Measurements from ENCODE around the gene ADAM12.

The ADAM12 gene

DNA sequence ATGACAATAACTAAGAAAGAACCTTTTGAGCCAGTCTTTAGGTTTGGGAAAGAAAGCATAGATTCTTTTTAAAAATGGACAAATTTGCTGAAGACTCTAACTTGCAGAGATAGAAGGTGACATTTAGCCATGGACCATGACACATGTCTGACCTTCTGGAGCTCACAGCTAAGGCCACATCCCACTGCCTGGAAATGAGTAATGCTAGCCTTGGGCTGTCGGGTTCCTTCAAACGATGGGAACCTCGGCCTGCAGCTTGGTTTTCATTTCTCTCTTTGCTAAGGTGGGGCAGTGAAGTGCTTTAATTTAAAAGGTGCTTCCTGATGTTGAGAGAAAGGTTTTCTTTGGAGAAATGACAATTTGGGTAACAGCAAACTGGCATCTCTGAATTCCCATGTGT, 268.7 kb downstream of the ADAM12 start:
- DNase-seq (ENCODE audit: low read depth), result no peak
- TF ChIP-seq, protein P1, sequence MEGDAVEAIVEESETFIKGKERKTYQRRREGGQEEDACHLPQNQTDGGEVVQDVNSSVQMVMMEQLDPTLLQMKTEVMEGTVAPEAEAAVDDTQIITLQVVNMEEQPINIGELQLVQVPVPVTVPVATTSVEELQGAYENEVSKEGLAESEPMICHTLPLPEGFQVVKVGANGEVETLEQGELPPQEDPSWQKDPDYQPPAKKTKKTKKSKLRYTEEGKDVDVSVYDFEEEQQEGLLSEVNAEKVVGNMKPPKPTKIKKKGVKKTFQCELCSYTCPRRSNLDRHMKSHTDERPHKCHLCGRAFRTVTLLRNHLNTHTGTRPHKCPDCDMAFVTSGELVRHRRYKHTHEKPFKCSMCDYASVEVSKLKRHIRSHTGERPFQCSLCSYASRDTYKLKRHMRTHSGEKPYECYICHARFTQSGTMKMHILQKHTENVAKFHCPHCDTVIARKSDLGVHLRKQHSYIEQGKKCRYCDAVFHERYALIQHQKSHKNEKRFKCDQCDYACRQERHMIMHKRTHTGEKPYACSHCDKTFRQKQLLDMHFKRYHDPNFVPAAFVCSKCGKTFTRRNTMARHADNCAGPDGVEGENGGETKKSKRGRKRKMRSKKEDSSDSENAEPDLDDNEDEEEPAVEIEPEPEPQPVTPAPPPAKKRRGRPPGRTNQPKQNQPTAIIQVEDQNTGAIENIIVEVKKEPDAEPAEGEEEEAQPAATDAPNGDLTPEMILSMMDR (IDR thresholded peaks at IDR 0.05; ENCODE audit: low read length, missing control alignments), result no peak
- H3K4me3 ChIP-seq (replicated peaks; ENCODE audit: low read depth, low read length), result no peak overlapping the region

DNA sequence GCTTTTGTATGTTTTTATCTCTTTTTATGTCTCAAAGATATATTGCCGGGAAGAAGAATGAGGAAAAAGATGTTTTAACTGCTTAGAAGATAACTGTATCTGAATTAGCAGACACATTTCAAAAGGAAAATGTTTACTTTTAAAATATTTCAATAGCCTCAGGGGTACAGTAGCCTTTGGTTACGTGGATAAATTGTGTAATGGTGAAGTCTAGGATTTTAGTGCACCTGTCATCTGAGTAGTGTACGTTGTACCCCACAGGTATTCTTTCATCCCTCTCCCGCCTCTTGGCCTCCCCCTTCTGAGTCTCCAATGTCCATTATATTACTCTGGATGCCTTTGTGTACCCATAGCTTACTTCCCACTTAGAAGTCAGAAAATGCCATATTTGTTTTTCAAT, 269.8 kb downstream of the ADAM12 start:
- no peak overlapping the region for H3K4me3 ChIP-seq (replicated peaks; ENCODE audit: low read depth, low read length)
- TF ChIP-seq, protein P1 (IDR thresholded peaks at IDR 0.05; ENCODE audit: low read length, missing control alignments), result no peak
- DNase-seq (ENCODE audit: low read depth), result no peak

DNA sequence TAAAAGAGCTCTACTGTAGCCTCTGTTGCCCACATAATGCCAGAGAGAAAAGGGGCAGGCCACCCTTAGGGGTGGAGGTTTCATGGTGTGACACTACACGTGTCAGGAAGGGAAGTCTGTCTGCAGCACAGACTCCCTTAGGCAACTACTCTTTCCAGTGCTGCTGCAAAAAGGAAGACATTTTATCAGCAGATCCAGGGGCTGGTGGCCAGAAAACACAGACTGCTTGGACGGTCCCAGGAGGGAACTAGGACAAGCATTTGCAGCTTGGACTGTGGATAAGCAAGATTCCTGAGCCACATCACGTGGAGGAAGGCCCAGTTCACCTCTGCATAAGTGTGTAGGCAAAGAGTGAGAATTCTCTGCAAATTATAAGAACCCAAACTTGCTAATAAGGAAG, 271.1 kb downstream of the ADAM12 start:
- TF ChIP-seq, protein P1 (IDR thresholded peaks at IDR 0.05; ENCODE audit: low read length, missing control alignments), result no peak
- no peak overlapping the region for H3K4me3 ChIP-seq (replicated peaks; ENCODE audit: low read depth, low read length)
- DNase-seq (ENCODE audit: low read depth), result no peak

DNA sequence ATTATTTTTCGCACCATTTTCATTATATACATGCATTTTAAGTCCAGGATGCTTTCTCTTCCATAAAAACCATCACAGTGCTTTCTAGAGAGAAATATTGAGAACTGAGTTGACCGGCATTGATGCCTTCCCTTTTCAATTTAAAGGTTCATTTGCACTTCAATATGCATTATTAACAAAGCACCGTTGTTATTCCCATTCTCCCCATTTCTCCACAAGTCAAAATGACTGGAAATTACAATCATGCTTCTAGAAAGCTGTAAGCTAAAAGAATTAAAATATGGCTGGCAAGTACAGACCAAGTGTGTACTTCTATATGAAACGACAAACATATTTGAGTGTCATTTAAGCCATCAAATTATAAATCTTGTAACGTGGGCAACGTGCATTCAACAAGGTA, 272.4 kb downstream of the ADAM12 start:
- no peak overlapping the region for H3K4me3 ChIP-seq (replicated peaks; ENCODE audit: low read depth, low read length)
- TF ChIP-seq, protein P1 (IDR thresholded peaks at IDR 0.05; ENCODE audit: low read length, missing control alignments), result no peak
- no peak for DNase-seq (ENCODE audit: low read depth)

DNA sequence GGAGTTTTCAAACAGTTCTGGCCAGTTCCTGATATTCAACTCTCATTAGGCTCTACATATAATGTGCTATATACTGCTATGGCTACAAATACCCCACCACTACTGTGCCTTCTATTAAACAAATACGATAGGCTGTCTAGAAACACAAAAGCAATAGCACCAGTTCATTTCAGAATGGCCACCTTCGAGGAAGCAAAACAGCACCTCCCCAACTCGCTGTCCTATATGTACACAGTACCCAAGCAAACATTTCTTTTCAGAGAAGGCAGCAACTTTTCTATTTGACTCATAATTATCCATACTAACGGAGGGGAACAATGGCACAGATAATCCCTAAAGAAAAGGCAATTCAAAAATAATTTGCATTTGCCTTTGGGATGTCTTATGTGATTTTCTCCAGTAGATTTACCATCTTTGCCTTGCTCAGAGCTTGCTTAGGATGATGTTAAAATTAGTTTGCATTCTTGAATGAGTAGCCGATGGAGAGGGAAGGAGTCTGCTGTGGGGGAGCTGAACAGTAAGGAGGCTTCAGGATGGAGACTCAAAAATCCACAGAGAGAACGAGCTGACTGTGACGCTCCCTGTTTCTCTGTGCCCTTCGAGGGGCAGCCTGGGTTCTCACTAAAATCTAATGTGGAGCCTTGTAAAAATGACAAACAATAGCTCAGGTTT, 273.3 kb downstream of the ADAM12 start:
- TF ChIP-seq, protein P1 (IDR thresholded peaks at IDR 0.05; ENCODE audit: low read length, missing control alignments), result no peak
- H3K4me3 ChIP-seq (replicated peaks; ENCODE audit: low read depth, low read length), result no peak overlapping the region
- no peak for DNase-seq (ENCODE audit: low read depth)

DNA sequence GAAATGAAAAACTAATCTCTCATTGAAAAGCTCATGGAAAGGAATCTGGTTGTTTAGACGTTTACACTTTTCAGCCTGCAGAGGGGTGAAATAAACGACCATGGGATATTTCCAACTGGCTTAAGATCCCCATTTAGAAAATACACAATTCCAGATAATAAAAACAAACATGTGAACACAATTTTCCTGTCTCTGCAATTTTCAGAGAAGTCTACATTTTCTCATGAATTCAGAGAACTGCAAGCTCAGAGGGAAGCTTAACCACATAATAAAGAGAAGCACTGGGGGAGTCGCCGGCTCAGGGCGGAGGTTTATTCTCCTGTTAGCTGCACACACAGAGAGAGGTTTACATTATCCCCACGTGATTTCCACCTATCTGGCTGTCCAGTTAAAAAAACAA, 276.8 kb downstream of the ADAM12 start:
- DNase-seq (ENCODE audit: low read depth), result no peak
- TF ChIP-seq, protein P1 (IDR thresholded peaks at IDR 0.05; ENCODE audit: low read length, missing control alignments), result no peak
- H3K4me3 ChIP-seq (replicated peaks; ENCODE audit: low read depth, low read length), result no peak overlapping the region
